GM23248 (cell line): ENCODE measurements around the gene B4GAT1.

Experiments used
- EZH2 ChIP-seq: fragments of 200-600 bp; sonication (generic); IDR thresholded peaks from 2 replicates; pipeline ENCODE4 v1.6.1; 2018; ENCODE audit warnings: antibody characterized with exemption, mild to moderate bottlenecking; ENCODE audit not compliant: insufficient read depth, poor library complexity, severe bottlenecking
- EZH2phosphoT487 ChIP-seq: fragments of 200-600 bp; sonication (generic); IDR thresholded peaks from 2 replicates; pipeline ENCODE4 v1.6.1; 2018; ENCODE audit warnings: antibody characterized with exemption, moderate library complexity, mild to moderate bottlenecking, low read depth; ENCODE audit not compliant: insufficient read depth

- TF ChIP-seq EZH2phosphoT487: no peak
- no peak for TF ChIP-seq EZH2
Observed at GRCh38 chr11:66315921-66316811, 31.3 kb downstream of the B4GAT1 start.
